AG04450 (cell line): ENCODE results near the gene IER2. TPM values are rescaled to one million over a fixed set of nuclear protein-coding genes. Genes with fewer than 3 reads are reported as not detected.
"Not testable (repeated sequence)": the region's sequence is repeated elsewhere in the genome, so short reads cannot be mapped to it uniquely, and the experiment has no call there.

Experiments
- CTCF ChIA-PET: fragments of 300-600, 350-600 bp; formaldehyde crosslinking; extraction: SDS; loops from one replicate; lab custom pipeline; 2022; ENCODE audit warnings: antibody characterized with exemption, inconsistent platforms; lab: Charles Lee
- POLR2A ChIA-PET: fragments of 350-600 bp; formaldehyde crosslinking; extraction: SDS; loops from one replicate; lab custom pipeline; 2021; ENCODE audit warnings: antibody characterized with exemption, inconsistent platforms; lab: Yijun Ruan, JAX
- DNase-seq: peaks from one replicate; pipeline ENCODE4 v3.0.0-alpha.2; 2011; ENCODE audit warnings: low read depth, low spot score
- H3K27ac ChIP-seq: one replicate; pipeline ENCODE4 v1.5.1; 2012; ENCODE audit warnings: low read depth, low read length, control low read depth
- H3K27me3 ChIP-seq: one replicate; pipeline ENCODE4 v1.6.0; 2012; ENCODE audit warnings: low read length; ENCODE audit not compliant: control insufficient read depth, insufficient read depth
- H3K4me3 ChIP-seq: 2 replicates; pipeline ENCODE4 v1.5.1; 2011; ENCODE audit warnings: mild to moderate bottlenecking, low read depth, low read length, control low read depth
- H3K9me3 ChIP-seq: 2 replicates; pipeline ENCODE4 v1.5.1; 2012; ENCODE audit warnings: low read length; ENCODE audit not compliant: control insufficient read depth, insufficient read depth
- polyA plus RNA-seq: library from polyadenylated mRNA; depleted of rRNA; stranded (reverse); fragments of >200 nt; gene quantifications from 2 replicates; pipeline ENCODE4 v1.2.3, GENCODE V29; 2011
- TF ChIP-seq, protein P1 (sequence below): IDR thresholded peaks from 2 replicates; pipeline ENCODE4 v1.5.1; 2011; ENCODE audit warnings: low read depth, low read length, control low read depth, inconsistent platforms

The IER2 gene
- polyA plus RNA-seq, 1 experiment, result 15.3 TPM

- Histone ChIP-seq H3K27ac (peak overlapping the region; percentile 97), H3K9me3 (no peaks in the 10 kb centered on the region), H3K4me3 (no peak overlapping the region), H3K27me3 (no peaks in the 10 kb centered on the region)
- ChIA-PET POLR2A (interaction anchor here (3.3 to 5.1 kb wide), 2 partner anchors 10 to 13 kb away, joined by 34 to 37 read pairs; no protein-coding TSS in a partner anchor), CTCF (no interaction called here)
- no peak for DNase-seq
- TF ChIP-seq, protein P1, sequence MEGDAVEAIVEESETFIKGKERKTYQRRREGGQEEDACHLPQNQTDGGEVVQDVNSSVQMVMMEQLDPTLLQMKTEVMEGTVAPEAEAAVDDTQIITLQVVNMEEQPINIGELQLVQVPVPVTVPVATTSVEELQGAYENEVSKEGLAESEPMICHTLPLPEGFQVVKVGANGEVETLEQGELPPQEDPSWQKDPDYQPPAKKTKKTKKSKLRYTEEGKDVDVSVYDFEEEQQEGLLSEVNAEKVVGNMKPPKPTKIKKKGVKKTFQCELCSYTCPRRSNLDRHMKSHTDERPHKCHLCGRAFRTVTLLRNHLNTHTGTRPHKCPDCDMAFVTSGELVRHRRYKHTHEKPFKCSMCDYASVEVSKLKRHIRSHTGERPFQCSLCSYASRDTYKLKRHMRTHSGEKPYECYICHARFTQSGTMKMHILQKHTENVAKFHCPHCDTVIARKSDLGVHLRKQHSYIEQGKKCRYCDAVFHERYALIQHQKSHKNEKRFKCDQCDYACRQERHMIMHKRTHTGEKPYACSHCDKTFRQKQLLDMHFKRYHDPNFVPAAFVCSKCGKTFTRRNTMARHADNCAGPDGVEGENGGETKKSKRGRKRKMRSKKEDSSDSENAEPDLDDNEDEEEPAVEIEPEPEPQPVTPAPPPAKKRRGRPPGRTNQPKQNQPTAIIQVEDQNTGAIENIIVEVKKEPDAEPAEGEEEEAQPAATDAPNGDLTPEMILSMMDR, result no peak
Measured at GRCh38 chr19:13165162-13165997, 15.2 kb downstream of the IER2 start.

DNA sequence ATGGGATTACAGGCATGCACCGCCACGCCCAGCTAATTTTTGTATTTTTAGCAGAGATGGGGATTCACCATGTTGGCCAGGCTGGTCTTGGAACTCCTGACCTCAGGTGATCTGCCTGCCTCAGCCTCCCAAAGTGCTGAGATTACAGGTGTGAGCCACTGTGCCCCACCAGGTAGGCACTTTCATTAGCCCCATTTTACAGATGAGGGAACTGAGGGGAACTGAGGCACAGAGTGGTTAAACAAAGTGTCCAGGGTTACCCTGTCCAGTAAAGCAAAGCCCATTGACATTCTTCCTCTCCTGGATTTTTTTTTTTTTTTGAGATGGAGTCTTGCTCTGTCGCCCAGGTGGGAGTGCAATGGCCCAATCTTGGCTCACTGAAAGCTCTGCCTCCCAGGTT lies 15.9 kb downstream of the IER2 start:
- H3K9me3 ChIP-seq, DNase-seq, H3K27me3 ChIP-seq, H3K4me3 ChIP-seq, POLR2A ChIA-PET, H3K27ac ChIP-seq: not testable (repeated sequence)
- CTCF ChIA-PET, result interaction anchor here (0.6 to 0.9 kb wide), 2 partner anchors 29 to 201 kb away, joined by 5 read pairs; no protein-coding TSS in a partner anchor

GRCh38 chr19:13169769-13170168 lies 19.6 kb downstream of the IER2 start:
- no peaks in the 10 kb centered on the region for H3K9me3 ChIP-seq
- H3K27ac ChIP-seq, result no peak overlapping the region
- TF ChIP-seq, protein P1, result no peak
- POLR2A ChIA-PET, result interaction anchor here (0.9 to 1.2 kb wide), 3 partner anchors 17 to 34 kb away, joined by 3 to 4 read pairs (median 3); no protein-coding TSS in a partner anchor
- no peaks in the 10 kb centered on the region for H3K27me3 ChIP-seq
- DNase-seq, result no peak
- CTCF ChIA-PET, result interaction anchor here (1.6 kb wide), 1 partner anchor 204 kb away, joined by 3 read pairs; no protein-coding TSS in a partner anchor
- H3K4me3 ChIP-seq, result no peak overlapping the region

GRCh38 chr19:13171146-13171545 lies 20.9 kb downstream of the IER2 start:
- TF ChIP-seq, protein P1, result no peak
- CTCF ChIA-PET, result interaction anchor here (0.6 to 1.6 kb wide), 2 partner anchors 206 kb away, joined by 3 read pairs; no protein-coding TSS in a partner anchor
- POLR2A ChIA-PET, result interaction anchor here (0.7 kb wide), 1 partner anchor 34 kb away, joined by 3 read pairs; no protein-coding TSS in a partner anchor
- H3K9me3 ChIP-seq, result no peaks in the 10 kb centered on the region
- H3K4me3 ChIP-seq, result no peak overlapping the region
- no peak overlapping the region for H3K27ac ChIP-seq
- no peak for DNase-seq
- H3K27me3 ChIP-seq, result no peaks in the 10 kb centered on the region

DNA sequence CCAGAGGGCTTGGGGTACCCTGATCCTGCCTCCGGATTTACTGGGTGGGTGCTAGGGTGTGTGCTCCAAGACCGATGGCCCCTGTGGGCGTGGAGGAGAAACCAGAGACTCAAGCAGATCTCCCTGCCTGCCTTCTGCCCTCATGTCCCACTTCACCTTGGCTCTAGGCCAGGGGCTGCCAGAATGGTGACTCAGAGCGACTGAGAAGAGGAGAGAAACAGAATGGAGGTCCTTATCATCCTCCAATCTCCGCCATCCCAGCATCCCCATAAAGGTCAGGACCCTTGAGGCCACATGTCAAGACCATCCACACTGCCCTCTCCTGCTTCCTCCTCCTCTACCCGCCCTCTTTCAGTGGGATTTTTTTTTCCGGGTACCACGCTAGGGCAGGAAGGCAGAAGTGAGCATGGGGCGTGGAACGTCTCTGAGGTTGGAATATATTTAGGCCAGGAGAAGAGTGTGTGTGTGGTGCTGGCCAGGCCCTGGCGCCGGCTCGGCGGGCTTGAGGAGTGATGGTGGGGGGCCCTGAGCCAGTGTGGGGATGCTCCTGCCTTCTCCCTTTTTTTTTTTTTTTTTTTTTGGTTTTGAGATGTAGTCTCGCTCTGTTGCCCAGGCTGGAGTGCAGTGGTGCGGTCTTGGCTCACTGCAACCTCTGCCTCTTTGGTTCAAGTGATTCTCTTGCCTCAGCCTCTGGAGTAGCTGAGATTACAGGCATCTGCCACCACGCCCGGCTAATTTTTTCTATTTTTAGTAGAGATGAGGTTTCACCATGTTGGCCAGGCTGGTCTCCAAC lies 22.3 kb downstream of the IER2 start:
- no peak overlapping the region for H3K4me3 ChIP-seq
- H3K27me3 ChIP-seq, result no peaks in the 10 kb centered on the region
- POLR2A ChIA-PET, result interaction anchor here (0.7 kb wide), 1 partner anchor 9 kb away, joined by 5 read pairs; no protein-coding TSS in a partner anchor
- DNase-seq, result no peak
- TF ChIP-seq, protein P1, result no peak
- H3K9me3 ChIP-seq, result no peaks in the 10 kb centered on the region
- peak overlapping the region; percentile 68 for H3K27ac ChIP-seq
- CTCF ChIA-PET, result no interaction called here
